BLaER1 treated with 17β-estradiol and CSF1 and Interleukin-3, amounts not matched to agents 10 nM and 100 nM (cell line): ENCODE data around the gene NSFL1C.

ENCODE experiments used
- H3K27ac ChIP-seq, 11 experiments: shearing (Covaris generic); formaldehyde crosslinking; 2 replicates each; pipeline ENCODE4 v1.8.1; 2022
- H3K27me3 ChIP-seq, 11 experiments: shearing (Covaris generic); formaldehyde crosslinking; 2 replicates each; pipeline ENCODE4 v1.8.1; 2022
- H3K36me3 ChIP-seq, 11 experiments: shearing (Covaris generic); formaldehyde crosslinking; 2 replicates each; pipeline ENCODE4 v1.8.1; 2022
- H3K4me1 ChIP-seq, 10 experiments: shearing (Covaris generic); formaldehyde crosslinking; 2 replicates each; pipeline ENCODE4 v1.8.1; 2022
- H3K4me2 ChIP-seq, 11 experiments: shearing (Covaris generic); formaldehyde crosslinking; 2 replicates each; pipeline ENCODE4 v1.8.1; 2022
- H3K4me3 ChIP-seq, 10 experiments: shearing (Covaris generic); formaldehyde crosslinking; 2 replicates each; pipeline ENCODE4 v1.8.1; 2022
- H3K9ac ChIP-seq, 11 experiments: shearing (Covaris generic); formaldehyde crosslinking; 2 replicates each; pipeline ENCODE4 v1.8.1; 2022
- H3K9me3 ChIP-seq, 11 experiments: shearing (Covaris generic); formaldehyde crosslinking; replicated peaks in 1 of 11; 2 replicates each; pipeline ENCODE4 v1.8.1; 2022
- H4K20me1 ChIP-seq, 11 experiments: shearing (Covaris generic); formaldehyde crosslinking; 2 replicates each; pipeline ENCODE4 v1.8.1; 2022
- Cebpa-rat ChIP-seq, 11 experiments: shearing (Covaris generic); IDR thresholded peaks; 2 replicates each; pipeline ENCODE4 v1.8.1; 2022

NSFL1C gene

GRCh38 chr20:1396702-1397101, 69.9 kb downstream of the NSFL1C start:
- no peak overlapping the region for H3K9ac ChIP-seq
- H3K27ac ChIP-seq, result peak overlapping the region in 2 of 11 experiments; percentile 28 to 96; a peak in 2 of 22 replicates
- H3K36me3 ChIP-seq, result no peaks in the 10 kb centered on the region
- peaks cover 25 to 66% (median 58%) of the 10 kb centered on the region in 10 experiments for H3K4me1 ChIP-seq
- peak overlapping the region in 10 of 11 experiments; percentile 26 to 99 (median 88); a peak in 20 of 22 replicates for H3K4me2 ChIP-seq
- no peak overlapping the region for H3K4me3 ChIP-seq
- H3K9me3 ChIP-seq, result 0 out of 22 replicates have a peak, but pooled peaks cover 0 to 5% (median 0%) of the 10 kb centered on the region in 11 experiments
- no peaks in the 10 kb centered on the region for H3K27me3 ChIP-seq
- no peak for TF ChIP-seq Cebpa-rat (IDR thresholded peaks at IDR 0.05)
- peaks cover 2 to 9% (median 6%) of the 10 kb centered on the region in 11 experiments; a peak in 19 of 22 replicates for H4K20me1 ChIP-seq

- peaks cover 30 to 70% (median 62%) of the 10 kb centered on the region in 10 experiments for H3K4me1 ChIP-seq
- no peaks in the 10 kb centered on the region for H3K27me3 ChIP-seq
- peaks cover 6 to 13% (median 10%) of the 10 kb centered on the region in 11 experiments; a peak in 21 of 22 replicates for H4K20me1 ChIP-seq
- H3K4me2 ChIP-seq, result peak overlapping the region in 10 of 11 experiments; percentile 26 to 99 (median 88); a peak in 20 of 22 replicates
- TF ChIP-seq Cebpa-rat (IDR thresholded peaks at IDR 0.05), result no peak
- peak overlapping the region in 3 of 11 experiments; percentile 8 to 96 (median 96); a peak in 2 of 22 replicates for H3K27ac ChIP-seq
- 0 out of 22 replicates have a peak, but pooled peaks cover 0 to 5% (median 0%) of the 10 kb centered on the region in 11 experiments for H3K9me3 ChIP-seq
- H3K4me3 ChIP-seq, result no peak overlapping the region
- peaks cover 0 to under 1% (median 0%) of the 10 kb centered on the region in 11 experiments; a peak in 1 of 22 replicates for H3K36me3 ChIP-seq
- no peak overlapping the region for H3K9ac ChIP-seq
These were observed 70.4 kb downstream of the NSFL1C start for GRCh38 chr20:1396264-1396663.

GRCh38 chr20:1394686-1395085, 72.0 kb downstream of the NSFL1C start:
- H3K27me3 ChIP-seq, result no peaks in the 10 kb centered on the region
- H3K9me3 ChIP-seq, result 0 out of 22 replicates have a peak, but pooled peaks cover 0 to 5% (median 0%) of the 10 kb centered on the region in 11 experiments
- H3K27ac ChIP-seq, result peak overlapping the region in 9 of 11 experiments; percentile 83 to 96 (median 91); a peak in 17 of 22 replicates
- peaks cover 21 to 28% (median 25%) of the 10 kb centered on the region in 11 experiments for H4K20me1 ChIP-seq
- peaks cover 44 to 86% (median 77%) of the 10 kb centered on the region in 10 experiments for H3K4me1 ChIP-seq
- no peak overlapping the region for H3K4me3 ChIP-seq
- peaks cover 0 to 13% (median 3%) of the 10 kb centered on the region in 11 experiments; a peak in 11 of 22 replicates for H3K36me3 ChIP-seq
- H3K9ac ChIP-seq, result peak overlapping the region in 5 of 11 experiments; percentile 86 to 95 (median 94); a peak in 4 of 22 replicates
- TF ChIP-seq Cebpa-rat (IDR thresholded peaks at IDR 0.05), result no peak
- H3K4me2 ChIP-seq, result peak overlapping the region; percentile 77 to 99 (median 92)

GRCh38 chr20:1393507-1393882, 73.2 kb downstream of the NSFL1C start:
- no peaks in the 10 kb centered on the region for H3K27me3 ChIP-seq
- H3K9ac ChIP-seq, result peak overlapping the region; percentile 84 to 95 (median 91)
- H3K9me3 ChIP-seq, result 0 out of 22 replicates have a peak, but pooled peaks cover 0 to 5% (median 0%) of the 10 kb centered on the region in 11 experiments
- peaks cover 0 to 18% (median 5%) of the 10 kb centered on the region in 11 experiments; a peak in 11 of 22 replicates for H3K36me3 ChIP-seq
- H3K4me2 ChIP-seq, result peak overlapping the region; percentile 77 to 99 (median 92)
- H3K27ac ChIP-seq, result peak overlapping the region; percentile 82 to 96 (median 88)
- H3K4me3 ChIP-seq, result peak overlapping the region; percentile 73 to 97 (median 88)
- no peak for TF ChIP-seq Cebpa-rat (IDR thresholded peaks at IDR 0.05)
- peaks cover 32 to 40% (median 37%) of the 10 kb centered on the region in 11 experiments for H4K20me1 ChIP-seq
- peaks cover 56 to 88% (median 84%) of the 10 kb centered on the region in 10 experiments for H3K4me1 ChIP-seq

GRCh38 chr20:1392693-1393506, 73.7 kb downstream of the NSFL1C start, which contains the start of gene FKBP1A:
TSS of gene FKBP1A (minus strand) at chr20:1393054. CDS start at chr20:1392998, 56 bp downstream.
- H3K27ac ChIP-seq, result peak within 1 kb of the TSS; percentile 82 to 96 (median 88)
- 0 out of 22 replicates have a peak, but pooled peaks cover 0 to 5% (median 0%) of the 10 kb centered on the region in 11 experiments for H3K9me3 ChIP-seq
- H4K20me1 ChIP-seq, result peaks cover 38 to 46% (median 43%) of the 10 kb centered on the region in 11 experiments
- peak within 1 kb of the TSS; percentile 73 to 97 (median 88) for H3K4me3 ChIP-seq
- no peaks in the 10 kb centered on the region for H3K27me3 ChIP-seq
- H3K4me1 ChIP-seq, result peaks cover 62 to 88% (median 84%) of the 10 kb centered on the region in 10 experiments
- no peak for TF ChIP-seq Cebpa-rat (IDR thresholded peaks at IDR 0.05)
- peak within 1 kb of the TSS; percentile 84 to 95 (median 91) for H3K9ac ChIP-seq
- peaks cover under 1 to 23% (median 11%) of the 10 kb centered on the region in 11 experiments; a peak in 15 of 22 replicates for H3K36me3 ChIP-seq
- peak within 1 kb of the TSS; percentile 77 to 99 (median 96) for H3K4me2 ChIP-seq

GRCh38 chr20:1392443-1392692, 74.3 kb downstream of the NSFL1C start:
- H3K4me3 ChIP-seq, result peak overlapping the region; percentile 73 to 97 (median 88)
- H3K27ac ChIP-seq, result peak overlapping the region; percentile 62 to 96 (median 88)
- H3K4me1 ChIP-seq, result peaks cover 67 to 88% (median 84%) of the 10 kb centered on the region in 10 experiments
- peak overlapping the region; percentile 77 to 99 (median 96) for H3K4me2 ChIP-seq
- peaks cover 6 to 28% (median 16%) of the 10 kb centered on the region in 11 experiments; a peak in 18 of 22 replicates for H3K36me3 ChIP-seq
- H3K9me3 ChIP-seq, result 0 out of 22 replicates have a peak, but pooled peaks cover 0 to 5% (median 0%) of the 10 kb centered on the region in 11 experiments
- H3K9ac ChIP-seq, result peak overlapping the region; percentile 84 to 95 (median 91)
- TF ChIP-seq Cebpa-rat (IDR thresholded peaks at IDR 0.05), result no peak
- peaks cover 44 to 51% (median 48%) of the 10 kb centered on the region in 11 experiments for H4K20me1 ChIP-seq
- no peaks in the 10 kb centered on the region for H3K27me3 ChIP-seq
